ENCODE results near the gene PCDHGB1.
"Not testable (repeated sequence)": the region's sequence is repeated elsewhere in the genome, so short reads cannot be mapped to it uniquely, and the experiment has no call there.

DNA sequence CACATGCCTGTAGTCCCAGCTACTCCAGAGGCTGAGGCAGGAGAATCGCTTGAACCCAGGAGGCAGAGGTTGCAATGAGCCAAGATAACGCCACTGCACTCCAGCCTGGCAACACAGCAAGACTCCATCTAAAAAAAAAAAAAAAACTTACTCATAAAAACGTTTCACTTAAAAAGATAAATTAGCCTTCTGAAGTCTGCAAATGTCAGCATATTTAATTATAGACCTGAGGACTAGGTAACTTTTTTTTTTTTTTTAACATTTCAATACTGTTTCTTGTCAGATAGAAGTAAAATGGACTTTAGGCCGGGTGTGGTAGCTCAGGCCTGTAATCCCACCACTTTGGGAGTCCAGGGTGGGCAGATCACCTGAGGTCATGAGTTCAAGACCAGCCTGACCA lies 32.9 kb upstream of the PCDHGB1 start:
- not testable (repeated sequence) for TF ChIP-seq ZNF232 (CRISPR knock-in tag; IDR thresholded peaks at IDR 0.05); ETV6 (CRISPR knock-in tag; IDR thresholded peaks at IDR 0.05); CTCF (IDR thresholded peaks at IDR 0.05); NFE2L1 (CRISPR knock-in tag; IDR thresholded peaks at IDR 0.05); STAT6 (CRISPR knock-in tag; conservative IDR thresholded peaks at IDR 0.05; ENCODE audit: low read depth); E2F1 (CRISPR knock-in tag; IDR thresholded peaks at IDR 0.05); FOXP4 (CRISPR knock-in tag; IDR thresholded peaks at IDR 0.05); TP53 (CRISPR knock-in tag; IDR thresholded peaks at IDR 0.05); ELF4 (CRISPR knock-in tag; IDR thresholded peaks at IDR 0.05; ENCODE audit: low read depth); ATF1 (CRISPR knock-in tag; IDR thresholded peaks at IDR 0.05); KAT7 (CRISPR knock-in tag; IDR thresholded peaks at IDR 0.05; ENCODE audit: borderline replicate concordance)
- TF ChIP-seq, protein P1, sequence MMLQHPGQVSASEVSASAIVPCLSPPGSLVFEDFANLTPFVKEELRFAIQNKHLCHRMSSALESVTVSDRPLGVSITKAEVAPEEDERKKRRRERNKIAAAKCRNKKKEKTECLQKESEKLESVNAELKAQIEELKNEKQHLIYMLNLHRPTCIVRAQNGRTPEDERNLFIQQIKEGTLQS (CRISPR knock-in tag; conservative IDR thresholded peaks at IDR 0.05) = not testable (repeated sequence)

Measured in WTC11 (cell line).